GM20431 (cell line): Measurements from ENCODE around the gene FMO5.
"Not testable (repeated sequence)": the region's sequence is repeated elsewhere in the genome, so short reads cannot be mapped to it uniquely, and the experiment has no call there.

Experiments used
- in situ Hi-C: fragments of 300-500 bp; cut with MseI, MboI; formaldehyde crosslinking; loops from one replicate; pipeline ENCODE4 v1.15.0; 2020; ENCODE audit warnings: low sequenced_read_pairs; ENCODE audit not compliant: unreplicated experiment

FMO5 gene

GRCh38 chr1:147241934-147242448, 16.9 kb upstream of the FMO5 start:
- in situ Hi-C loops: no loop called here

DNA sequence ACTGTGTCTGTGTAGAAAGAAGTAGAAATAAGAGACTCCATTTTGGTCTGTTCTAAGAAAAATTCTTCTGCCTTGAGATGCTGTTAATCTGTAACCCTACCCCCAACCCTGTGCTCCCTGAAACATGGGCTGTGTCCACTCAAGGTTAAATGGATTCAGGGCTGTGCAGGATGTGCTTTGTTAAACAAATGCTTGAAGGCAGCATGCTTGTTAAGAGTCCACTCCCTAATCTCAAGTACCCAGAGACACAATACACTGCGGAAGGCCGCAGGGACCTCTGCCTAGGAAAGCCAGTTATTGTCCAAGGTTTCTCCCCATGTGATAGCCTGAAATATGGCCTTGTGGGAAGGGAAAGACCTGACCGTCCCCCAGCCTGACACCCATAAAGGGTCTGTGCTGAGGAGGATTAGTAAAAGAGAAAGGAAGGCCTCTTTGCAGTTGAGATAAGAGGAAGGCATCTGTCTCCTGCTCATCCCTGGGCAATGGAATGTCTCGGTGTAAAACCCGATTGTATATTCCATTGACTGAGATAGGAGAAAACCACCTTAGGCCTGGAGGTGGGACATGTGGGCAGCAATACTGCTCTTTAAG, 15.1 kb upstream of the FMO5 start:
- in situ Hi-C loops: not testable (repeated sequence)

- in situ Hi-C loops: no loop called here
Observed at GRCh38 chr1:147238925-147239820, 14.0 kb upstream of the FMO5 start.

- in situ Hi-C loops: no loop called here
Observed at GRCh38 chr1:147238053-147238902, 13.1 kb upstream of the FMO5 start.

DNA sequence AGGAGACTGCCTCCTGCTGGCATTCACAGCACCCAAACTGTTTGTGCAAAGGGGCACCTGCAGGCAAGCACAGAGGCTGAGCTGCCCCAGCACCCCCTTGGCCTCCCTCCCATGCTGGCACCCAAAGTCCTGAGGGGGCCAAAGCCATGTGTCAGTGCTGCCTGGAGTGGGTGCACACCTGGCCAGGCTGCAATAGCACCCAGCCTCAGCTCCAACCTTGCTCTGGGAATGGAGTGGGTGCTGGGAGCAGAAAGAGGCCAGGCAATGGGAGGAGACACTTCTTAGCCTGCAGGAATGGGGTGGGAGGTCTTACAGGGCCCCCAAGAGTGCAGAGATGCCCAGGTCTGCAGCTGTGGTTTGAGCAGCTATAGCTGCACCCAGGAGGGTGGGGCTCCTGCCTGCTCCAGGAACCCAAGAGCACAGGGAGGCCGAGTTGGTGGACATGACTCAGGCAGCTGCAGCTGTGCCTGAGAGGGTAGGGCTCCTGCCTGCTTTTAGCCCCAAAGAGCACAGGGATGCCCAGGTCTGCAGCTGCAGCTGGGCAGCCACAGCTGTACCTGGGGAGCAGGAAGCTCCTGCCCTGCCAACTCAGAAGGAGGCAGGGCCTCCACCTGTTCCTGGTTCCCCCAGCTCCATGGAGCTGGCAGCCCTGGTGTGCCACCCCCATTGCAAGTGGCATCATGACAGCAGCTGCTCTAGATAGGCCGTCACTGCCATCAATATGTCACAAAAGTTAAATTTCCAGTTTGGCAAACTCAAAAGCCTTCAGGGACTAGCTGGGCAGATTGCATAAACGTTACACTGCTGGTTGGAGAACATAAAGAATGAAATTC, 12.0 kb upstream of the FMO5 start:
- in situ Hi-C loops: no loop called here

- in situ Hi-C loops: no loop called here
Observed at GRCh38 chr1:147236448-147236847, 11.3 kb upstream of the FMO5 start.

GRCh38 chr1:147235822-147236221, 10.7 kb upstream of the FMO5 start:
- in situ Hi-C loops: no loop called here

DNA sequence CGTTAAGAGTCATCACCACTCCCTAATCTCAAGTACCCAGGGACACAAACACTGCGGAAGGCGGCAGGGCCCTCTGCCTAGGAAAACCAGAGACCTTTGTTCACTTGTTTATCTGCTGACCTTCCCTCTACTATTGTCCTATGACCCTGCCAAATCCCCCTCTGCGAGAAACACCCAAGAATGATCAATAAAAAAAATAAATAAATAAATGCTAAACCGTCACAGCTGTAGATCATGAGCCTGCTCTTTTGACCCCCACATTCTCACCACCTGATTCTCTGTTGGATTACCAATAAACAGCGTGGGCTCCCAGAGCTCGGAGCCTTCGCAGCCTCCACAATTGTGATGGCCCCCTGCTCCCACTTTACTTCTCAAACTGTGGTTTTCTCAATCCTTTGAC, 8.8 kb upstream of the FMO5 start:
- in situ Hi-C loops: not testable (repeated sequence)

DNA sequence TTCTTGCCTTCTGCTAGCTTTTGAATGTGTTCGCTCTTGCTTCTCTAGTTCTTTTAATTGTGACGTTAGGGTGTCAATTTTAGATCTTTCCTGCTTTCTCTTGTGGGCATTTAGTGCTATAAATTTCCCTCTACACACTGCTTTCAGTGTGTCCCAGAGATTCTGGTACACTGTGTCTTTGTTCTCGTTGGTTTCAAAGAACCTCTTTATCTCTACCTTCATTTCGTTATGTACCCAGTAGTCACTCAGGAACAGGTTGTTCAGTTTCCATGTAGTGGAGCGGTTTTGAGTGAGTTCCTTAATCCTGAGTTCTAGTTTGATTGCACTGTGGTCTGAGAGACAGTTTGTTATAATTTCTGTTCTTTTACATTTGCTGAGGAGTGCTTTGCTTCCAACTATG, 5.9 kb upstream of the FMO5 start:
- in situ Hi-C loops: not testable (repeated sequence)

- in situ Hi-C loops: no loop called here
Observed at GRCh38 chr1:147223740-147224615, 1.2 kb downstream of the FMO5 start.

- in situ Hi-C loops: no loop called here
Observed at GRCh38 chr1:147218606-147219005, 6.5 kb downstream of the FMO5 start.

GRCh38 chr1:147217141-147217540, 8.0 kb downstream of the FMO5 start:
- in situ Hi-C loops: no loop called here

DNA sequence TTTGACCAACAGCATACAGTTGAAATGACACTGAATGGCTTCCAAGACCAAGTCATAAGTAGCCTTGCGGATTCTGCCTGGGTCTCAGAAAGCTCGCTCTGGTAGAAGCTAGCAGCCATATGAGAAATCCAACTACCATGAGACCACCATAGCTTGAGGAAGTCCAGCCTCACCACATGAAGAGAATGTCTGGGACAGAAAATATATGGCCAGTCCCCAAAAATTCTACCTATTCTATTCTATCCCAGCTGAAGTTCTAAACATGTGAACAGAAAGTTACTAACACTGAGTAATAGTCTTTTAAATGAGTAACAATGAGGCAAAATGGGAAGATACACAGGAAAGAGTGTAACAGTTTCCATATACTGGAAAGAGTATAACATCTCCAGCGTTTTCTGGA, 9.0 kb downstream of the FMO5 start:
- in situ Hi-C loops: no loop called here

GRCh38 chr1:147215540-147215916, 9.6 kb downstream of the FMO5 start:
- in situ Hi-C loops: no loop called here

GRCh38 chr1:147214842-147215539, 10.1 kb downstream of the FMO5 start:
- in situ Hi-C loops: no loop called here

DNA sequence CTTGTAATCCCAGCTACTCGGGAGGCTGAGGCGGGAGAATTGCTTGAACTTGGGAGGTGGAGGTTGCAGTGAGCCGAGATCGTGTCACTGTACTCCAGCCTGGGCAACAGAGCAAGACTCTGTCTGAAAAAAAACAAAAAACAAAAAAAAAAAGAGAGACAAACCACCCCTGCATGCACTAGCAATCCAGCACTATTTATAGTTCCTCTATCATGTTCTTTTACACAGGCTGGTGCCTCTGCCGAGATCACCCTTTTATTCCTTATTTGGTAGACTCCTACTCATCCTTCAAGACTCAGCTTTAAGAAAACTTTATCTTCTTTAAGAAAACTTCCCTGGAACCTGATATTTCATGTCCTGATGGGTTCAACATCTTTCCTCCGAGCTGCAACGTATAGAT, 10.8 kb downstream of the FMO5 start:
- in situ Hi-C loops: no loop called here

DNA sequence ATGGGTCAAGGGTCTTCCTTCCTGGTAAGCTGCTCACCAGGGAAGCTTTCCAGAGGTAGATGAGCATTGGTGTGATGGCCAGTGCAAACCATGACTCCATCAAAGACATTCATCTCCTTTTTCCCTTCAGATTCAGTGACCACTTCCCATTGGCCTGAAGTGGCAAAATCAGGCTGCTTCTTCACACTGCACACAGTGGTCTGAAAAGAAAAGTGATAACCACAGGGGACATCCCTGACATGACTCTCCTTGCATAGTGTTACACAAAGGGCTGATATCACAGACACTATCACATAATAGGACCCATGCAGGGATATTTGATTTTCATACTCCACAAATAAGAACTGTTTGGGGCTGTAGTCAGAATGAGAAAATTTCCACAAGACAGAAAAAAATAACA, 11.9 kb downstream of the FMO5 start:
- in situ Hi-C loops: no loop called here

GRCh38 chr1:147211577-147211976, 13.6 kb downstream of the FMO5 start:
- in situ Hi-C loops: no loop called here
